Measurements from ENCODE around the gene RSPH6A.
"Not testable (repeated sequence)": the region's sequence is repeated elsewhere in the genome, so short reads cannot be mapped to it uniquely, and the experiment has no call there.

RSPH6A gene

GRCh38 chr19:45753548-45753947 is 61.6 kb downstream of the RSPH6A start:
- ATAC-seq = no peak
- H3K27ac Mint-ChIP-seq = no peak overlapping the region
- peaks cover 15% of the 10 kb centered on the region for H3K27me3 Mint-ChIP-seq
- no peaks in the 10 kb centered on the region for H3K36me3 Mint-ChIP-seq
- no peak overlapping the region for H3K4me3 Mint-ChIP-seq
- H3K9me3 Mint-ChIP-seq = no peaks in the 10 kb centered on the region
- no peaks in the 10 kb centered on the region for H3K4me1 Mint-ChIP-seq

- ATAC-seq = no peak
- Mint-ChIP-seq H3K27ac (no peak overlapping the region), H3K9me3 (no peaks in the 10 kb centered on the region), H3K4me1 (no peaks in the 10 kb centered on the region), H3K36me3 (no peaks in the 10 kb centered on the region), H3K27me3 (peaks cover 11% of the 10 kb centered on the region), H3K4me3 (no peak overlapping the region)
Observed at GRCh38 chr19:45752639-45753038, 62.5 kb downstream of the RSPH6A start.

- not testable (repeated sequence) for H3K36me3 Mint-ChIP-seq, H3K9me3 Mint-ChIP-seq, ATAC-seq, H3K4me3 Mint-ChIP-seq, H3K4me1 Mint-ChIP-seq, H3K27ac Mint-ChIP-seq
- H3K27me3 Mint-ChIP-seq = peaks cover 12% of the 10 kb centered on the region
Observed at GRCh38 chr19:45751483-45751882, 63.6 kb downstream of the RSPH6A start.

- H3K36me3 Mint-ChIP-seq = no peaks in the 10 kb centered on the region
- no peaks in the 10 kb centered on the region for H3K9me3 Mint-ChIP-seq
- no peak overlapping the region for H3K4me3 Mint-ChIP-seq
- no peak overlapping the region for H3K27ac Mint-ChIP-seq
- ATAC-seq = no peak
- no peaks in the 10 kb centered on the region for H3K4me1 Mint-ChIP-seq
- H3K27me3 Mint-ChIP-seq = peaks cover 13% of the 10 kb centered on the region
Observed at GRCh38 chr19:45747513-45747912, 67.6 kb downstream of the RSPH6A start.

GRCh38 chr19:45746866-45747265 is 68.2 kb downstream of the RSPH6A start:
- ATAC-seq = no peak
- H3K27ac Mint-ChIP-seq = no peak overlapping the region
- no peaks in the 10 kb centered on the region for H3K4me1 Mint-ChIP-seq
- no peaks in the 10 kb centered on the region for H3K9me3 Mint-ChIP-seq
- no peaks in the 10 kb centered on the region for H3K36me3 Mint-ChIP-seq
- peaks cover 17% of the 10 kb centered on the region for H3K27me3 Mint-ChIP-seq
- no peak overlapping the region for H3K4me3 Mint-ChIP-seq

Data from stimulated activated memory B cell treated with anti-CD40 and anti-IgM and Interleukin-4, amounts not matched to agents 10 μg/mL and 1 μg/mL and 100 μg/mL, for 72 hours (primary cell).